ENCODE results near the gene TBCCD1. TPM values are rescaled to one million over a fixed set of nuclear protein-coding genes. Genes with fewer than 3 reads are reported as not detected.

The TBCCD1 gene
- total and polyA plus RNA-seq, 2 experiments from 2014 or later, result 5.8 to 16.7 TPM

DNA sequence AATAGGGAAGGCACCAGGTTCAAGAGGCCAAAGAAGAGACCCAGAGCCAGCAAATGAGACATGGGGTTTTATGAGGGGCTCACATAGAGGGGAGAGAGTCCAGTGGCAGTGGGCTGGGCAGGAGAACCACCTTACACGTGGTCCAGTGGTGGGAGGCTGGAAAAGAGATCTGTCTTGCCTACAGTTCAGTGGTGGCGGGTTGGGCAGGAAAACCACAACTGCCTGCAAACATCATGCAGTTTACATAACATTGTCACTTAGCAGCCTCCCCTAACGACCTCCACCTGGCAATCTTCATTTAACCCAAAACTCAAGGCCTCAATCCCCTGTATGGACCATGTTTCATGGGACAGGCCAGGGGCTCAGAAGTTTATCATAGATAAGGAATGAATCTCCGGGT is 52.0 kb downstream of the TBCCD1 start (continued):
- TF ChIP-seq, protein P1, sequence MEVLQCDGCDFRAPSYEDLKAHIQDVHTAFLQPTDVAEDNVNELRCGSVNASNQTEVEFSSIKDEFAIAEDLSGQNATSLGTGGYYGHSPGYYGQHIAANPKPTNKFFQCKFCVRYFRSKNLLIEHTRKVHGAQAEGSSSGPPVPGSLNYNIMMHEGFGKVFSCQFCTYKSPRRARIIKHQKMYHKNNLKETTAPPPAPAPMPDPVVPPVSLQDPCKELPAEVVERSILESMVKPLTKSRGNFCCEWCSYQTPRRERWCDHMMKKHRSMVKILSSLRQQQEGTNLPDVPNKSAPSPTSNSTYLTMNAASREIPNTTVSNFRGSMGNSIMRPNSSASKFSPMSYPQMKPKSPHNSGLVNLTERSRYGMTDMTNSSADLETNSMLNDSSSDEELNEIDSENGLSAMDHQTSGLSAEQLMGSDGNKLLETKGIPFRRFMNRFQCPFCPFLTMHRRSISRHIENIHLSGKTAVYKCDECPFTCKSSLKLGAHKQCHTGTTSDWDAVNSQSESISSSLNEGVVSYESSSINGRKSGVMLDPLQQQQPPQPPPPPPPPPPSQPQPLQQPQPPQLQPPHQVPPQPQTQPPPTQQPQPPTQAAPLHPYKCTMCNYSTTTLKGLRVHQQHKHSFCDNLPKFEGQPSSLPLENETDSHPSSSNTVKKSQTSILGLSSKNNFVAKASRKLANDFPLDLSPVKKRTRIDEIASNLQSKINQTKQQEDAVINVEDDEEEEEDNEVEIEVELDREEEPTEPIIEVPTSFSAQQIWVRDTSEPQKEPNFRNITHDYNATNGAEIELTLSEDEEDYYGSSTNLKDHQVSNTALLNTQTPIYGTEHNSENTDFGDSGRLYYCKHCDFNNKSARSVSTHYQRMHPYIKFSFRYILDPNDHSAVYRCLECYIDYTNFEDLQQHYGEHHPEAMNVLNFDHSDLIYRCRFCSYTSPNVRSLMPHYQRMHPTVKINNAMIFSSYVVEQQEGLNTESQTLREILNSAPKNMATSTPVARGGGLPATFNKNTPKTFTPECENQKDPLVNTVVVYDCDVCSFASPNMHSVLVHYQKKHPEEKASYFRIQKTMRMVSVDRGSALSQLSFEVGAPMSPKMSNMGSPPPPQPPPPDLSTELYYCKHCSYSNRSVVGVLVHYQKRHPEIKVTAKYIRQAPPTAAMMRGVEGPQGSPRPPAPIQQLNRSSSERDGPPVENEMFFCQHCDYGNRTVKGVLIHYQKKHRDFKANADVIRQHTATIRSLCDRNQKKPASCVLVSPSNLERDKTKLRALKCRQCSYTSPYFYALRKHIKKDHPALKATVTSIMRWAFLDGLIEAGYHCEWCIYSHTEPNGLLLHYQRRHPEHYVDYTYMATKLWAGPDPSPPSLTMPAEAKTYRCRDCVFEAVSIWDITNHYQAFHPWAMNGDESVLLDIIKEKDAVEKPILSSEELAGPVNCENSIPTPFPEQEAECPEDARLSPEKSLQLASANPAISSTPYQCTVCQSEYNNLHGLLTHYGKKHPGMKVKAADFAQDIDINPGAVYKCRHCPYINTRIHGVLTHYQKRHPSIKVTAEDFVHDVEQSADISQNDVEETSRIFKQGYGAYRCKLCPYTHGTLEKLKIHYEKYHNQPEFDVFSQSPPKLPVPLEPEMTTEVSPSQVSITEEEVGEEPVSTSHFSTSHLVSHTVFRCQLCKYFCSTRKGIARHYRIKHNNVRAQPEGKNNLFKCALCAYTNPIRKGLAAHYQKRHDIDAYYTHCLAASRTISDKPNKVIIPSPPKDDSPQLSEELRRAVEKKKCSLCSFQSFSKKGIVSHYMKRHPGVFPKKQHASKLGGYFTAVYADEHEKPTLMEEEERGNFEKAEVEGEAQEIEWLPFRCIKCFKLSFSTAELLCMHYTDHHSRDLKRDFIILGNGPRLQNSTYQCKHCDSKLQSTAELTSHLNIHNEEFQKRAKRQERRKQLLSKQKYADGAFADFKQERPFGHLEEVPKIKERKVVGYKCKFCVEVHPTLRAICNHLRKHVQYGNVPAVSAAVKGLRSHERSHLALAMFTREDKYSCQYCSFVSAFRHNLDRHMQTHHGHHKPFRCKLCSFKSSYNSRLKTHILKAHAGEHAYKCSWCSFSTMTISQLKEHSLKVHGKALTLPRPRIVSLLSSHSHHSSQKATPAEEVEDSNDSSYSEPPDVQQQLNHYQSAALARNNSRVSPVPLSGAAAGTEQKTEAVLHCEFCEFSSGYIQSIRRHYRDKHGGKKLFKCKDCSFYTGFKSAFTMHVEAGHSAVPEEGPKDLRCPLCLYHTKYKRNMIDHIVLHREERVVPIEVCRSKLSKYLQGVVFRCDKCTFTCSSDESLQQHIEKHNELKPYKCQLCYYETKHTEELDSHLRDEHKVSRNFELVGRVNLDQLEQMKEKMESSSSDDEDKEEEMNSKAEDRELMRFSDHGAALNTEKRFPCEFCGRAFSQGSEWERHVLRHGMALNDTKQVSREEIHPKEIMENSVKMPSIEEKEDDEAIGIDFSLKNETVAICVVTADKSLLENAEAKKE (CRISPR knock-in tag; IDR thresholded peaks at IDR 0.05), result no peak
- TF ChIP-seq JUNB (IDR thresholded peaks at IDR 0.05; ENCODE audit: unreplicated experiment) (no peak), CREB1 (CRISPR knock-in tag; IDR thresholded peaks at IDR 0.05; ENCODE audit: low read depth) (no peak), NANOG (IDR thresholded peaks at IDR 0.05; ENCODE audit: borderline replicate concordance) (no peak), CTCF (conservative IDR thresholded peaks at IDR 0.05; ENCODE audit: low read depth in 2 of 2) (no peak)

- DNase-seq (ENCODE audit: low spot score), result peak; percentile 56
- peak; percentile 84 for ATAC-seq
- H2AFZ ChIP-seq, result no peak overlapping the region
These were observed 52.7 kb downstream of the TBCCD1 start for GRCh38 chr3:186514296-186515002.

More at GRCh38 chr3:186514296-186515002, 52.7 kb downstream of the TBCCD1 start:
- H3K4me2 ChIP-seq, result no peak overlapping the region
- no peaks in the 10 kb centered on the region for H3K9me2 ChIP-seq (ENCODE audit: insufficient read depth)
- no peaks in the 10 kb centered on the region for H4K20me1 ChIP-seq (replicated peaks; ENCODE audit: insufficient read depth)
- Mint-ChIP-seq H3K4me1 (peaks cover 7% of the 10 kb centered on the region), H3K9me3 (peaks cover 3% of the 10 kb centered on the region; the same call in 1 of the 3 replicates), H3K4me3 (no peak overlapping the region), H3K36me3 (ENCODE audit: low read depth) (no peaks in the 10 kb centered on the region), H3K27ac (no peak overlapping the region), H3K27me3 (ENCODE audit: insufficient read depth, low read depth, poor library complexity) (peaks cover 6% of the 10 kb centered on the region)
- no peaks in the 10 kb centered on the region for H3K4me1 ChIP-seq (ENCODE audit: insufficient read depth)
- H3K36me3 ChIP-seq (ENCODE audit: insufficient read depth), result no peaks in the 10 kb centered on the region
- TF ChIP-seq CTCF (conservative IDR thresholded peaks at IDR 0.05; ENCODE audit: low read depth in 2 of 2) (peak; percentile 52 to 54), NANOG (IDR thresholded peaks at IDR 0.05; ENCODE audit: borderline replicate concordance) (no peak), CREB1 (CRISPR knock-in tag; IDR thresholded peaks at IDR 0.05; ENCODE audit: low read depth) (no peak), ZNF331 (CRISPR knock-in tag; IDR thresholded peaks at IDR 0.05; ENCODE audit: low read depth) (no peak), EZH2phosphoT487 (IDR thresholded peaks at IDR 0.05; ENCODE audit: unreplicated experiment) (no peak)
- no peaks in the 10 kb centered on the region for H3F3A ChIP-seq (replicated peaks; ENCODE audit: low read depth)
- no peaks in the 10 kb centered on the region for H3K79me2 ChIP-seq (replicated peaks; ENCODE audit: insufficient read depth)
- no peaks in the 10 kb centered on the region for H3K27me3 ChIP-seq (ENCODE audit: insufficient read depth)
- no peak overlapping the region for H3K4me3 ChIP-seq
- H3K27ac ChIP-seq (ENCODE audit: low read depth), result no peak overlapping the region

All from GM23338 (cell line).